ENCODE measurements around the gene SLC22A25. TPM values are rescaled to one million over a fixed set of nuclear protein-coding genes. Genes with fewer than 3 reads are reported as not detected.

Gene SLC22A25
- total and polyA plus RNA-seq, 10 donors, result 0.06 TPM; not detected in 9

GRCh38 chr11:63244862-63245261 is 1.5 kb upstream of the SLC22A25 start:
- H3K9me3 ChIP-seq, result no peaks in the 10 kb centered on the region
- 60 to 85% (median 67%) methylated on average over 2 of the region's 2 CpGs for WGBS, 5 donors
- H3K4me1 ChIP-seq, result no peaks in the 10 kb centered on the region
- intact Hi-C loops (cut with DNase I; ENCODE audit: low total_unique reads), result no loop called here
- no peak overlapping the region for H3K27ac ChIP-seq
- H3K36me3 ChIP-seq, result no peaks in the 10 kb centered on the region
- peaks cover 0 to 43% (median 0%) of the 10 kb centered on the region in 7 donors for H3K27me3 ChIP-seq (replicated peaks in 1 of 7)
- no peak for TF ChIP-seq CTCF (IDR thresholded peaks at IDR 0.05 in 8 of 11, conservative IDR thresholded peaks at IDR 0.05 in 3 of 11)
- TF ChIP-seq POLR2A (IDR thresholded peaks at IDR 0.05), result no peak
- TF ChIP-seq POLR2AphosphoS5 (IDR thresholded peaks at IDR 0.05), result no peak
- no peak overlapping the region for H3K4me3 ChIP-seq
- no peak for DNase-seq

- H3K4me3 ChIP-seq, result no peak overlapping the region
Measured at GRCh38 chr11:63242089-63242781, 1.2 kb downstream of the SLC22A25 start.

GRCh38 chr11:63240791-63241379 is 2.5 kb downstream of the SLC22A25 start:
- TF ChIP-seq POLR2AphosphoS5 (IDR thresholded peaks at IDR 0.05) (no peak), POLR2A (IDR thresholded peaks at IDR 0.05) (no peak), CTCF (IDR thresholded peaks at IDR 0.05 in 8 of 11, conservative IDR thresholded peaks at IDR 0.05 in 3 of 11) (no peak)
- intact Hi-C loops (cut with DNase I; ENCODE audit: low total_unique reads), result no loop called here

More at GRCh38 chr11:63242089-63242781, 1.2 kb downstream of the SLC22A25 start:
- intact Hi-C loops (cut with DNase I; ENCODE audit: low total_unique reads), result no loop called here
- DNase-seq, result no peak
- TF ChIP-seq CTCF (IDR thresholded peaks at IDR 0.05 in 8 of 11, conservative IDR thresholded peaks at IDR 0.05 in 3 of 11) (no peak), POLR2AphosphoS5 (IDR thresholded peaks at IDR 0.05) (no peak), POLR2A (IDR thresholded peaks at IDR 0.05) (no peak)
- Histone ChIP-seq H3K9me3 (peaks cover 0 to 3% (median 0%) of the 10 kb centered on the region in 8 donors), H3K4me1 (no peaks in the 10 kb centered on the region), H3K27me3 (replicated peaks in 1 of 7) (peaks cover 0 to 33% (median 0%) of the 10 kb centered on the region in 7 donors), H3K27ac (no peak overlapping the region), H3K36me3 (no peaks in the 10 kb centered on the region)
- WGBS, 5 donors, result 35 to 57% (median 52%) methylated on average over 5 of the region's 5 CpGs

GRCh38 chr11:63240098-63240497 is 3.3 kb downstream of the SLC22A25 start:
- Histone ChIP-seq H3K9me3 (peaks cover 0 to 20% (median 0%) of the 10 kb centered on the region in 8 donors), H3K27me3 (replicated peaks in 1 of 7) (peaks cover 0 to 30% (median 0%) of the 10 kb centered on the region in 7 donors), H3K36me3 (no peaks in the 10 kb centered on the region), H3K4me1 (no peaks in the 10 kb centered on the region), H3K4me3 (no peak overlapping the region), H3K27ac (no peak overlapping the region)
- TF ChIP-seq CTCF (IDR thresholded peaks at IDR 0.05 in 8 of 11, conservative IDR thresholded peaks at IDR 0.05 in 3 of 11) (no peak), POLR2A (IDR thresholded peaks at IDR 0.05) (no peak), POLR2AphosphoS5 (IDR thresholded peaks at IDR 0.05) (no peak)
- intact Hi-C loops (cut with DNase I; ENCODE audit: low total_unique reads), result no loop called here
- no peak for DNase-seq
- 57 to 73% (median 67%) methylated on average over 1 of the region's 1 CpG for WGBS, 5 donors

More at GRCh38 chr11:63240791-63241379, 2.5 kb downstream of the SLC22A25 start:
- no peak overlapping the region for H3K4me3 ChIP-seq
- DNase-seq, result no peak
- H3K9me3 ChIP-seq, result peaks cover 0 to 15% (median 0%) of the 10 kb centered on the region in 8 donors
- no peaks in the 10 kb centered on the region for H3K4me1 ChIP-seq
- H3K27me3 ChIP-seq (replicated peaks in 1 of 7), result peaks cover 0 to 29% (median 0%) of the 10 kb centered on the region in 7 donors
- H3K36me3 ChIP-seq, result no peaks in the 10 kb centered on the region
- H3K27ac ChIP-seq, result no peak overlapping the region
